Measurements from ENCODE around the gene SH3TC1.

GRCh38 chr4:8198906-8199593 is at the start of gene SH3TC1:
- no peak for TF ChIP-seq CTCF (IDR thresholded peaks at IDR 0.05)
- peak in 1 of 2 donors; percentile 47 for TF ChIP-seq POLR2A (IDR thresholded peaks at IDR 0.05)
- peak; percentile 37 to 81 for TF ChIP-seq POLR2AphosphoS5 (IDR thresholded peaks at IDR 0.05; ENCODE audit: insufficient read depth in 1 of 2, low read depth in 1 of 2)

Measured in vagina (tissue), 2 donors.